ENCODE measurements around the gene OSBPL2. TPM values are rescaled to one million over a fixed set of nuclear protein-coding genes. Genes with fewer than 3 reads are reported as not detected.

The OSBPL2 gene
- total and polyA plus RNA-seq, 2 donors (not counting 3 experiments of a cell fraction or from before 2014, with no cell fraction given), result 13.1 to 33.0 TPM

DNA sequence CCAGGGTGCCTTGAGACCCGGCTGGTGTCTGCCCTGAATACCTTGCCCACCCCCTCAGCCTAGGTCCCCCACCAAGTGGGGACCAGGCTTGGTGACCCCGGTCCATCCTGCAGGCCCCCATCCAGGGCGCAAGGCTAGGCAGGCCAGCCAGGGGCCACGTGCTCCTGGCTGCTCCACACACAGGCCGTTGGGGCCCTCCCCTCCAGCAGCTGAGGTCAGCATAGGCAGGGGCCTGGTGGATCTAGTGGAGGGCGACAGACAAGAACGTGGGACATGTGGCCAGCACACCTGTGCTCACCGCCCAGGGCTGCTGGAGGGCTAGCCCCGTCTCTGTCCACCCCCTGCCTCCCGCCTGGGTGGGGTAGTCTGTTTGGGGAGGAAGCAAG, 10.7 kb upstream of the OSBPL2 start:
- no peaks in the 10 kb centered on the region for H3K27me3 ChIP-seq (ENCODE audit: control insufficient read depth in 2 of 2, insufficient read depth in 2 of 2, low read length in 2 of 2)
- ChIA-PET POLR2A (no interaction called here), CTCF (no interaction called here)

More for the DNA sequence above, 10.7 kb upstream of the OSBPL2 start:
- no TSS peak for BruUV-seq (replicated peaks)
- no peak overlapping the region for H2AFZ ChIP-seq (ENCODE audit: low read depth, low read length)
- H3K4me2 ChIP-seq (ENCODE audit: insufficient read depth, low read length), result no peak overlapping the region
- intact Hi-C loops (cut with micrococcal nuclease), result no loop called here
- no peak overlapping the region for H3K4me3 ChIP-seq (replicated peaks in 1 of 3; ENCODE audit: insufficient read depth in 1 of 3, low read depth in 1 of 3, low read length in 3 of 3)
- no peak overlapping the region for H3K9ac ChIP-seq (replicated peaks; ENCODE audit: extremely low read depth, insufficient read depth, low read length)
- no peak overlapping the region for H3K27ac ChIP-seq (ENCODE audit: insufficient read depth, low read depth, low read length)
- no peaks in the 10 kb centered on the region for H3K4me1 ChIP-seq (ENCODE audit: control insufficient read depth, extremely low read depth, insufficient read depth, low read length)
- H3K9me3 ChIP-seq (replicated peaks; ENCODE audit: control insufficient read depth, insufficient read depth, low read length), result no peaks in the 10 kb centered on the region
- H4K20me1 ChIP-seq (replicated peaks; ENCODE audit: control insufficient read depth, extremely low read depth, insufficient read depth, low read length), result no peaks in the 10 kb centered on the region
- H3K36me3 ChIP-seq (ENCODE audit: control insufficient read depth in 2 of 2, extremely low read depth in 1 of 2, insufficient read depth in 2 of 2, low read length in 2 of 2), result no peaks in the 10 kb centered on the region
- no peaks in the 10 kb centered on the region for H3K9me1 ChIP-seq (replicated peaks; ENCODE audit: control insufficient read depth, extremely low read depth, insufficient read depth, low read length)
- FAIRE-seq (no peak), DNase-seq (ENCODE audit: low read depth, low spot score) (no peak)
- no peak for TF ChIP-seq GATA2 (IDR thresholded peaks at IDR 0.05; ENCODE audit: insufficient read depth, insufficient read length, low read depth, low read length)
- TF ChIP-seq, protein P1, sequence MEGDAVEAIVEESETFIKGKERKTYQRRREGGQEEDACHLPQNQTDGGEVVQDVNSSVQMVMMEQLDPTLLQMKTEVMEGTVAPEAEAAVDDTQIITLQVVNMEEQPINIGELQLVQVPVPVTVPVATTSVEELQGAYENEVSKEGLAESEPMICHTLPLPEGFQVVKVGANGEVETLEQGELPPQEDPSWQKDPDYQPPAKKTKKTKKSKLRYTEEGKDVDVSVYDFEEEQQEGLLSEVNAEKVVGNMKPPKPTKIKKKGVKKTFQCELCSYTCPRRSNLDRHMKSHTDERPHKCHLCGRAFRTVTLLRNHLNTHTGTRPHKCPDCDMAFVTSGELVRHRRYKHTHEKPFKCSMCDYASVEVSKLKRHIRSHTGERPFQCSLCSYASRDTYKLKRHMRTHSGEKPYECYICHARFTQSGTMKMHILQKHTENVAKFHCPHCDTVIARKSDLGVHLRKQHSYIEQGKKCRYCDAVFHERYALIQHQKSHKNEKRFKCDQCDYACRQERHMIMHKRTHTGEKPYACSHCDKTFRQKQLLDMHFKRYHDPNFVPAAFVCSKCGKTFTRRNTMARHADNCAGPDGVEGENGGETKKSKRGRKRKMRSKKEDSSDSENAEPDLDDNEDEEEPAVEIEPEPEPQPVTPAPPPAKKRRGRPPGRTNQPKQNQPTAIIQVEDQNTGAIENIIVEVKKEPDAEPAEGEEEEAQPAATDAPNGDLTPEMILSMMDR (IDR thresholded peaks at IDR 0.05; ENCODE audit: extremely low read depth in 1 of 2, insufficient read depth in 1 of 2, low read depth in 1 of 2, low read length in 2 of 2), result no peak
- TF ChIP-seq MYC (IDR thresholded peaks at IDR 0.05; ENCODE audit: low read depth, low read length), result no peak
- TF ChIP-seq POLR2AphosphoS5 (IDR thresholded peaks at IDR 0.05; ENCODE audit: insufficient read depth, low read depth, low read length), result no peak
- TF ChIP-seq FOS (IDR thresholded peaks at IDR 0.05; ENCODE audit: borderline replicate concordance, insufficient read depth, low read length), result no peak
- TF ChIP-seq JUN (IDR thresholded peaks at IDR 0.05; ENCODE audit: borderline replicate concordance, insufficient read depth, insufficient read length, low read depth), result no peak
- TF ChIP-seq EZH2 (IDR thresholded peaks at IDR 0.05; ENCODE audit: borderline replicate concordance, low read depth, low read length, severe bottlenecking), result no peak
- no peak for TF ChIP-seq MAX (IDR thresholded peaks at IDR 0.05; ENCODE audit: insufficient read depth, insufficient read length)
- no peak for TF ChIP-seq POLR2A (IDR thresholded peaks at IDR 0.05; ENCODE audit: low read depth, low read length)
- dilution Hi-C loops (cut with MboI; ENCODE audit: extremely low pct_ligation_motif_present, low sequenced_read_pairs), result no loop called here
- H3K79me2 ChIP-seq (ENCODE audit: control insufficient read depth, insufficient read depth, low read length), result no peaks in the 10 kb centered on the region

Data from endothelial cell of umbilical vein (primary cell).